HG03196 (cell line): ENCODE results near the gene PCDHB13.

Experiments used
- ATAC-seq: cut with Tn5 transposase; IDR thresholded peaks from one replicate; pipeline ENCODE4 v1.9.1; 2021; ENCODE audit not compliant: unreplicated experiment

The PCDHB13 gene

GRCh38 chr5:141260458-141261237 lies 46.9 kb downstream of the PCDHB13 start:
- no peak for ATAC-seq

- ATAC-seq: no peak
These were observed 47.5 kb downstream of the PCDHB13 start for GRCh38 chr5:141261238-141261546.
